Spleen (tissue), 7 donors: ENCODE results near the gene S100A8.

Experiments used
- CTCF ChIP-seq, 11 experiments: fragments of 200-600 bp in 7 of 11; fragments of 450-650 bp in 4 of 11; sonication (generic) in 4 of 11; IDR thresholded peaks in 8 of 11; conservative IDR thresholded peaks in 3 of 11; 1 replicate in 7 of 11; 2 replicates in 4 of 11; pipeline versions ENCODE4 v1.4.0 to v1.8.0; 2016 to 2021; ENCODE audit warnings: antibody characterized with exemption in 11 of 11, inconsistent platforms in 4 of 11, mild to moderate bottlenecking in 1 of 11
- POLR2A ChIP-seq, 3 donors: fragments of 450-650 bp; IDR thresholded peaks; one replicate each; pipeline ENCODE4 v1.5.1; 2017; ENCODE audit warnings: antibody characterized with exemption in 3 of 3, mild to moderate bottlenecking in 1 of 3
- donor health status: DM: no; HTN: no; CAD: no; lungs with moderate emphysema.
- donor health status: DM: no; HTN: no; CAD: no.
- donor health status: DM: no; HTN: no; CAD: no.

DNA sequence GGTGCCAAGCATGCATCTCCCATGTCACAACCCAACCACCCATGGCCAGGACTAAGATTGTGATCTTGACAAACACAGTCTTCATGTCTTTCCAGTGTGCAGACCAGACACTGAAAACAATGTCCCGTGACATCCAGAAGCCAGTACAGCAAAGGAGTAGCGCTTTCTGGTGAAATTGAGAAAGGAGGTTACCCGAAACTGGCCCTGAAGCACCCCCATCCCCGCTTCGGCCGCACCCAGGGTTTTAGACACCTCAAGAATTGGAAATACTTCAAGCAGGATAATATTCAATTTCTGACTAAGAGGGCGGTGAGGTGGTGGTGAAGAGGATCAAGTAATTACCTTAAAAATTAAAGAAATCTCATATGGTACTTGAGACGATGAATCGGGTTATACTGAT, 10.6 kb upstream of the S100A8 start:
- TF ChIP-seq CTCF (IDR thresholded peaks at IDR 0.05 in 8 of 11, conservative IDR thresholded peaks at IDR 0.05 in 3 of 11) (no peak), POLR2A (IDR thresholded peaks at IDR 0.05) (no peak)
